ENCODE measurements around the gene PPP2R2C.

The PPP2R2C gene

GRCh38 chr4:6378493-6379445 is 93.6 kb downstream of the PPP2R2C start:
- ChIA-PET CTCF (no interaction called here), POLR2A (no interaction called here)
- H3K9me3 ChIP-seq (ENCODE audit: control insufficient read depth, insufficient read depth, low read depth, low read length), result no peaks in the 10 kb centered on the region
- H3K4me3 ChIP-seq (ENCODE audit: low read depth, low read length), result no peak overlapping the region
- peaks cover 0 to 19% of the 10 kb centered on the region in 2 experiments; a peak in 1 of 3 replicates for H3K36me3 ChIP-seq (ENCODE audit: control insufficient read depth in 2 of 2, insufficient read depth in 1 of 2, low read length in 2 of 2)
- H3K4me1 ChIP-seq (ENCODE audit: control insufficient read depth, insufficient read depth, low read length), result no peaks in the 10 kb centered on the region
- H3K27ac ChIP-seq (ENCODE audit: extremely low read depth, low read depth, low read length), result no peak overlapping the region
- TF ChIP-seq ZNF366 (tag by site-specific recombination; conservative IDR thresholded peaks at IDR 0.05) (no peak), ZNF23 (tag by site-specific recombination; IDR thresholded peaks at IDR 0.05; ENCODE audit: borderline replicate concordance) (no peak)

GRCh38 chr4:6377626-6378492 is 94.6 kb downstream of the PPP2R2C start:
- CTCF ChIA-PET, result no interaction called here
- H3K27ac ChIP-seq (ENCODE audit: extremely low read depth, low read depth, low read length), result no peak overlapping the region
- TF ChIP-seq, protein P1, sequence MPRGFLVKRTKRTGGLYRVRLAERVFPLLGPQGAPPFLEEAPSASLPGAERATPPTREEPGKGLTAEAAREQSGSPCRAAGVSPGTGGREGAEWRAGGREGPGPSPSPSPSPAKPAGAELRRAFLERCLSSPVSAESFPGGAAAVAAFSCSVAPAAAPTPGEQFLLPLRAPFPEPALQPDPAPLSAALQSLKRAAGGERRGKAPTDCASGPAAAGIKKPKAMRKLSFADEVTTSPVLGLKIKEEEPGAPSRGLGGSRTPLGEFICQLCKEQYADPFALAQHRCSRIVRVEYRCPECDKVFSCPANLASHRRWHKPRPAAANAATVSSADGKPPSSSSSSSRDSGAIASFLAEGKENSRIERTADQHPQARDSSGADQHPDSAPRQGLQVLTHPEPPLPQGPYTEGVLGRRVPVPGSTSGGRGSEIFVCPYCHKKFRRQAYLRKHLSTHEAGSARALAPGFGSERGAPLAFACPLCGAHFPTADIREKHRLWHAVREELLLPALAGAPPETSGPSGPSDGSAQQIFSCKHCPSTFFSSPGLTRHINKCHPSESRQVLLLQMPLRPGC (tag by site-specific recombination; IDR thresholded peaks at IDR 0.05), result no peak
- TF ChIP-seq, protein P2, sequence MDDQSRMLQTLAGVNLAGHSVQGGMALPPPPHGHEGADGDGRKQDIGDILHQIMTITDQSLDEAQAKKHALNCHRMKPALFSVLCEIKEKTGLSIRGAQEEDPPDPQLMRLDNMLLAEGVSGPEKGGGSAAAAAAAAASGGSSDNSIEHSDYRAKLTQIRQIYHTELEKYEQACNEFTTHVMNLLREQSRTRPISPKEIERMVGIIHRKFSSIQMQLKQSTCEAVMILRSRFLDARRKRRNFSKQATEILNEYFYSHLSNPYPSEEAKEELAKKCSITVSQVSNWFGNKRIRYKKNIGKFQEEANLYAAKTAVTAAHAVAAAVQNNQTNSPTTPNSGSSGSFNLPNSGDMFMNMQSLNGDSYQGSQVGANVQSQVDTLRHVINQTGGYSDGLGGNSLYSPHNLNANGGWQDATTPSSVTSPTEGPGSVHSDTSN (CRISPR knock-in tag; IDR thresholded peaks at IDR 0.05), result no peak
- TF ChIP-seq ZSCAN16 (tag by site-specific recombination; IDR thresholded peaks at IDR 0.05) (no peak), GLI2 (tag by site-specific recombination; IDR thresholded peaks at IDR 0.05; ENCODE audit: borderline replicate concordance, low read depth) (no peak), SP7 (tag by site-specific recombination; IDR thresholded peaks at IDR 0.05) (no peak), ZBTB11 (tag by site-specific recombination; conservative IDR thresholded peaks at IDR 0.05; ENCODE audit: low read depth) (no peak), BCL11A (tag by site-specific recombination; IDR thresholded peaks at IDR 0.05; ENCODE audit: low read depth) (no peak), ZNF629 (tag by site-specific recombination; IDR thresholded peaks at IDR 0.05) (no peak), ZNF549 (tag by site-specific recombination; IDR thresholded peaks at IDR 0.05) (no peak), ZBTB20 (tag by site-specific recombination; IDR thresholded peaks at IDR 0.05) (no peak), ZBTB21 (tag by site-specific recombination; IDR thresholded peaks at IDR 0.05) (no peak), ZNF585B (tag by site-specific recombination; IDR thresholded peaks at IDR 0.05) (no peak), ZNF132 (tag by site-specific recombination; IDR thresholded peaks at IDR 0.05; ENCODE audit: borderline replicate concordance) (no peak)
- TF ChIP-seq, protein P3, sequence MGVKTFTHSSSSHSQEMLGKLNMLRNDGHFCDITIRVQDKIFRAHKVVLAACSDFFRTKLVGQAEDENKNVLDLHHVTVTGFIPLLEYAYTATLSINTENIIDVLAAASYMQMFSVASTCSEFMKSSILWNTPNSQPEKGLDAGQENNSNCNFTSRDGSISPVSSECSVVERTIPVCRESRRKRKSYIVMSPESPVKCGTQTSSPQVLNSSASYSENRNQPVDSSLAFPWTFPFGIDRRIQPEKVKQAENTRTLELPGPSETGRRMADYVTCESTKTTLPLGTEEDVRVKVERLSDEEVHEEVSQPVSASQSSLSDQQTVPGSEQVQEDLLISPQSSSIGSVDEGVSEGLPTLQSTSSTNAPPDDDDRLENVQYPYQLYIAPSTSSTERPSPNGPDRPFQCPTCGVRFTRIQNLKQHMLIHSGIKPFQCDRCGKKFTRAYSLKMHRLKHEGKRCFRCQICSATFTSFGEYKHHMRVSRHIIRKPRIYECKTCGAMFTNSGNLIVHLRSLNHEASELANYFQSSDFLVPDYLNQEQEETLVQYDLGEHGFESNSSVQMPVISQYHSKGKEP (tag by site-specific recombination; IDR thresholded peaks at IDR 0.05), result no peak
- H3K4me3 ChIP-seq (ENCODE audit: low read depth, low read length), result no peak overlapping the region
- peaks cover 0 to 29% of the 10 kb centered on the region in 2 experiments; a peak in 1 of 3 replicates for H3K36me3 ChIP-seq (ENCODE audit: control insufficient read depth in 2 of 2, insufficient read depth in 1 of 2, low read length in 2 of 2)
- POLR2A ChIA-PET, result no interaction called here
- H3K9me3 ChIP-seq (ENCODE audit: control insufficient read depth, insufficient read depth, low read depth, low read length), result no peaks in the 10 kb centered on the region
- H3K4me1 ChIP-seq (ENCODE audit: control insufficient read depth, insufficient read depth, low read length), result no peaks in the 10 kb centered on the region
